NCI-H748 (cell line): ENCODE results near the gene OAS2.
"Not testable (repeated sequence)": the region's sequence is repeated elsewhere in the genome, so short reads cannot be mapped to it uniquely, and the experiment has no call there.

Experiments
- DNase-seq: peaks from one replicate; lab custom pipeline; 2025; ENCODE audit not compliant: unreplicated experiment; lab: John Stamatoyannopoulos, UW

OAS2 gene

DNA sequence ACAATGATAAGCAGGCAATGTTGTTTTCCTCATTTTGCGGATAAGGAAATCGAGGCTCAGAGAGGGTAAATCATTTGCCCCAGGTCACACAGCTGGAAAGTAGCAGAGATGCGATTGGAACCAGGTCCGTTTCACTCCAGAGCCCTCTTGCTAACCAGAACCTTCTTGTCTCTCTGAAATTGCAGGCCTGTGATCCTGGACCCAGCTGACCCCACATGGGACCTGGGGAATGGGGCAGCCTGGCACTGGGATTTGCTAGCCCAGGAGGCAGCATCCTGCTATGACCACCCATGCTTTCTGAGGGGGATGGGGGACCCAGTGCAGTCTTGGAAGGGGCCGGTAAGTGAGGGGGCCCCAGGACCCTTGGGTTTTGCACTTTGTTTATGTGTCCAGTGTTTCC, 30.6 kb upstream of the OAS2 start:
- DNase-seq, result no peak

DNA sequence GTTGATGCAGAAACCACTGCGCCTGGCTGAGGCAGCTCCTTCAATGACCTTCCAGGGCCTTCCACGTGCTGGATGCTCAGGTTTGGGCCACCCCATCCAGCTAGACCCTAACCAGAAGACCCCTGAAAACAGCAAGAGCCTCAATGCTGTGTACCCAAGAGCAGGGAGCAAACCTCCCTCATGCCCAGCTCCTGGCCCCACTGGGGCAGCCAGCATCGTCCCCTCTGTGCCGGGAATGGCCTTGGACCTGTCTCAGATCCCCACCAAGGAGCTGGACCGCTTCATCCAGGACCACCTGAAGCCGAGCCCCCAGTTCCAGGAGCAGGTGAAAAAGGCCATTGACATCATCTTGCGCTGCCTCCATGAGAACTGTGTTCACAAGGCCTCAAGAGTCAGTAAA, 29.5 kb upstream of the OAS2 start:
- no peak for DNase-seq

DNA sequence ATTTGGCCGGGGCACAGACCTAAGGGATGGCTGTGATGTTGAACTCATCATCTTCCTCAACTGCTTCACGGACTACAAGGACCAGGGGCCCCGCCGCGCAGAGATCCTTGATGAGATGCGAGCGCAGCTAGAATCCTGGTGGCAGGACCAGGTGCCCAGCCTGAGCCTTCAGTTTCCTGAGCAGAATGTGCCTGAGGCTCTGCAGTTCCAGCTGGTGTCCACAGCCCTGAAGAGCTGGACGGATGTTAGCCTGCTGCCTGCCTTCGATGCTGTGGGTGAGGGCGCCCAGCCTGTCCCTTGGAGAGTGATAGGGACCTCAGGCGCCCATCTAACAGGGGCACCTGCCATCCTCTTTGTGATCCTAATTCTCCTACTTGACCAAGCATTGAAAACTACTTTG, 27.6 kb upstream of the OAS2 start:
- DNase-seq, result no peak

DNA sequence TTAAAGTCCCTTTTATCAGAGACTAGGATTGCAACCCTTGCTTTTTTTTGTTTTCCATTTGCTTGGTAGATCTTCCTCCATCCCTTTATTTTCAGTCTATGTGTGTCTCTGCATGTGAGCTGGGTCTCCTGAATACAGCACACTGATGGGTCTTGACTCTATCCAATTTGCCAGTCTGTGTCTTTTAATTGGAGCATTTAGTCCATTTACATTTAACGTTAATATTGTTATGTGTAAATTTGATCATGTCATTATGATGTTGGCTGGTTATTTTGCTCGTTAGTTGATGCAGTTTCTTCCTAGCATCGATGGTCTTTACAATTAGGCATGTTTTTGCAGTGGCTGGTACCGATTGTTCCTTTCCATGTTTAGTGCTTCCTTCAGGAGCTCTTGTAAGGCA, 21.2 kb upstream of the OAS2 start:
- not testable (repeated sequence) for DNase-seq

DNA sequence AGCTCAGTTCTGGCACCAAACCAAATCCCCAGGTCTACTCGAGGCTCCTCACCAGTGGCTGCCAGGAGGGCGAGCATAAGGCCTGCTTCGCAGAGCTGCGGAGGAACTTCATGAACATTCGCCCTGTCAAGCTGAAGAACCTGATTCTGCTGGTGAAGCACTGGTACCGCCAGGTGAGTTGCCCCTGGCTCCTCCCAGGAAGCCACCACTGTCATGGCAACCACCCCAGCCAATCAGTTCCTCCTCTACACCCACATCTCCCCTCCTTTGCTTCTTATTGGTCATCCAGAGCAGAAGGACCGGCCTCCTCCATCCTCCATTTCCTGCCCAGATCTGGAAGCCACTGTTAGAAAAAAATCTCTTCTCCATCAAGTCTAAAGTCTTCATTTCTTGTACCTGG, 17.2 kb upstream of the OAS2 start:
- no peak for DNase-seq

DNA sequence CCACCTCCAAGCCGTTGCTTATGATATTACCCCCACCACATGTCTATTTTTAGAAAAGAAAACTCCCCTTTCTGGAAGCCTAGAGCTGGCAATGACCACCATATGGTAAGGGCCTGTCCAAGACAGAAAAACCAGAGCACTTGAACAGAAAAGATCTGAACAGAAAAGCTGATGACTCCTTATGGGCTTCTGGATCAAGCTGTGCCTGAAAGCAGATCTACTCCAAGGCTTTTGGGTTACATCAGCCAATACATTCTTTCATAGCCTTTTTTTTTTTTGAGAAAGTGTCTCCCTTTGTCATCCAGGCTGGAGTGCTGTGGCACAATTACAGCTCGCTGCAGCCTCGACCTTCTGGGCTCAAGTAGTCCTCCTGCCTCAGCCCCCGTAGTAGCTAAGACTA, 16.8 kb upstream of the OAS2 start:
- no peak for DNase-seq

DNA sequence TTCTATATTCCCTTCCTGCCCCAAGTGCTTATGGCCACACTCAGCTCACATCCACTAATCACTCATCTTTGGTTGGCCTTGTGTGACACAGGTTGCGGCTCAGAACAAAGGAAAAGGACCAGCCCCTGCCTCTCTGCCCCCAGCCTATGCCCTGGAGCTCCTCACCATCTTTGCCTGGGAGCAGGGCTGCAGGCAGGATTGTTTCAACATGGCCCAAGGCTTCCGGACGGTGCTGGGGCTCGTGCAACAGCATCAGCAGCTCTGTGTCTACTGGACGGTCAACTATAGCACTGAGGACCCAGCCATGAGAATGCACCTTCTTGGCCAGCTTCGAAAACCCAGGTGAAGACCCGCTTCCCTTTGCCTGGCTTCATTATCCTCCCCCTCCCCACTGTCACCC, 15.8 kb upstream of the OAS2 start:
- DNase-seq, result no peak

DNA sequence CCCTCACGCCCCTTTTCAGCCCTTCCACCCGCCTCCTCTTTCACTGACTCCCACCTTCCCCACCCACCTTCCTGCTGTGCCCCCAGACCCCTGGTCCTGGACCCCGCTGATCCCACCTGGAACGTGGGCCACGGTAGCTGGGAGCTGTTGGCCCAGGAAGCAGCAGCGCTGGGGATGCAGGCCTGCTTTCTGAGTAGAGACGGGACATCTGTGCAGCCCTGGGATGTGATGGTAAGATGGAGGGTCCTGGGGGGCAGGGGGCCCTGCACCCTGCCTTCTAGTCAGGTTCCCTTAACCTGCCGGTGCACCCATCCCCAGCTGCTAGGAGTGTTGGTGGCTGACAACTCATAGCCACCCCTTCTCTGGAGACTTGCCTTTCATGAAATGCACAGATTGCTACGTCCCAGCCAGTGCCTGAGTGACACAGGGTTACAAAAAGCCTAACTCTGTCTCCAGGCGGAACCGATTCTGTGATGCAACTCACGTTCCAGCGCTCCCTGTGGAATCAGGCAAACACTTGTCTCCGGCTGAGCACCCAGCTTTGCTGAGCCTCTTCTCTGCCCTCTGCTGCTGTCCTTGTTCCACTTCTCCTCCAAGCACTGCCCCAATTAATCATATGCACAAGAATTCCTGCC, 15.0 kb upstream of the OAS2 start:
- no peak for DNase-seq

DNA sequence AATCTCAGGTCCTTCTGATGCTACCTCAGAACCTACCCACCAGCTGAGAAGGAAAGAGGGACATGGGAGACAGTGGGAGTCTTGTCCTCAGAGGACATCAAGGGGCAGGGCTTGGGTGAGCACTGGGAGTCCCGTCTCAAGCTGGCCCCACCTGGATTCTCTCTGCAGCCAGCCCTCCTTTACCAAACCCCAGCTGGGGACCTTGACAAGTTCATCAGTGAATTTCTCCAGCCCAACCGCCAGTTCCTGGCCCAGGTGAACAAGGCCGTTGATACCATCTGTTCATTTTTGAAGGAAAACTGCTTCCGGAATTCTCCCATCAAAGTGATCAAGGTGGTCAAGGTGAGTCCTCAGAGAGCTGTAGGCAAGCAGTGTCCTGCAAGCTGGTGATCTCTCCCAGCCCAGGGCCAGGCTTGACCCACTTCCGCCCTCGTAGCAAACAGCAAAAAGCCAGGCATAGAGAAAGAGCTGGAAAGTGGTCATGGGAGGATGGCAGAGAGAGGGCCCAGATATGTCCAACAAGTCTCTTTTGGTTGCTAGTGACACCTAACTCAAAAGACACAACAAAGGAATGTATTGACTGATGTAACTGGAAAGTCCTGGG, 14.2 kb upstream of the OAS2 start:
- no peak for DNase-seq

DNA sequence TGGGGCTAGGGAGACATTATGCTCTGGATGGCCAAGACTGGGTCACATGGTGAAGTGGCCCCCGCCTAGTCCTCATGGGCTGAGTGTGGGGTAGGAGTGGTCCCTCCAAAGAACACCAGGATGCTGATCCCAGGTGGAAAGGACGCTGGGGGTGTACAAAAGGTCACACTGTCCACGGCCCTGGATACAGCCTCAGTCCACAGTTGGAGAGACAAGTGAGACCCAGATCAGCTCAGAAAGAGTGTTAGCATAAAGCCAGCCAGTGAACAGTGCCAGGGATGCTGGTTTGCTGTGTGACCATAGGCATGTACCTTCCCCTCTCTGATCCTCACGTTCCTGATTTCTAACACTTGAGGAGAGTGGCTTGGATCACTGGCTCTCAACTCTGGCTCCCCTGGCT, 13.4 kb upstream of the OAS2 start:
- no peak for DNase-seq

DNA sequence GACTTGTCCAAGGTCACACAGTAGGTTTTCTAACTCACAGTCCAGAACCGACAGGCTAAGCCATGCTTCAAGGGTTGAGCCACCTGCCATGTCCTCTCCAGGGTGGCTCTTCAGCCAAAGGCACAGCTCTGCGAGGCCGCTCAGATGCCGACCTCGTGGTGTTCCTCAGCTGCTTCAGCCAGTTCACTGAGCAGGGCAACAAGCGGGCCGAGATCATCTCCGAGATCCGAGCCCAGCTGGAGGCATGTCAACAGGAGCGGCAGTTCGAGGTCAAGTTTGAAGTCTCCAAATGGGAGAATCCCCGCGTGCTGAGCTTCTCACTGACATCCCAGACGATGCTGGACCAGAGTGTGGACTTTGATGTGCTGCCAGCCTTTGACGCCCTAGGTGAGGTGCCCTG, 12.7 kb upstream of the OAS2 start:
- DNase-seq, result no peak

DNA sequence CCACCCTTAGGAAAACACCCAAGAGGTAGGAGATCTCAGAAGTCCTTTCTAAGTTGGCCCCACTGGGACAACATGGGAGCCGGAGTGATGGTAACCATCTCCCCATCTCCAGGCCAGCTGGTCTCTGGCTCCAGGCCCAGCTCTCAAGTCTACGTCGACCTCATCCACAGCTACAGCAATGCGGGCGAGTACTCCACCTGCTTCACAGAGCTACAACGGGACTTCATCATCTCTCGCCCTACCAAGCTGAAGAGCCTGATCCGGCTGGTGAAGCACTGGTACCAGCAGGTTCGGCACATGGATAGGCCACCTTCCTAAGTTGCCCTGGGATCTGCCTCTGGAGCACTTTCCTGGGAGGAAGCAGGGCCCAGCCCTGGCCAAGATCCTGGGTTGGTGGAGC, 11.0 kb upstream of the OAS2 start:
- DNase-seq, result no peak

DNA sequence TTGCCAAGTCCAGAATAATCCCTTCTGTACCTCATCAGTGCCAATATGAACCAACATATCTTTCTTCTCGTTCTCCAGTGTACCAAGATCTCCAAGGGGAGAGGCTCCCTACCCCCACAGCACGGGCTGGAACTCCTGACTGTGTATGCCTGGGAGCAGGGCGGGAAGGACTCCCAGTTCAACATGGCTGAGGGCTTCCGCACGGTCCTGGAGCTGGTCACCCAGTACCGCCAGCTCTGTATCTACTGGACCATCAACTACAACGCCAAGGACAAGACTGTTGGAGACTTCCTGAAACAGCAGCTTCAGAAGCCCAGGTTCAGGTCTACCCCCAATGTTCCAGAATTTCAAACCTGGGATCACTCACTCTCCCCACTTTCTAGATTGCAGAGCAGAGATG, 10.5 kb upstream of the OAS2 start:
- no peak for DNase-seq

DNA sequence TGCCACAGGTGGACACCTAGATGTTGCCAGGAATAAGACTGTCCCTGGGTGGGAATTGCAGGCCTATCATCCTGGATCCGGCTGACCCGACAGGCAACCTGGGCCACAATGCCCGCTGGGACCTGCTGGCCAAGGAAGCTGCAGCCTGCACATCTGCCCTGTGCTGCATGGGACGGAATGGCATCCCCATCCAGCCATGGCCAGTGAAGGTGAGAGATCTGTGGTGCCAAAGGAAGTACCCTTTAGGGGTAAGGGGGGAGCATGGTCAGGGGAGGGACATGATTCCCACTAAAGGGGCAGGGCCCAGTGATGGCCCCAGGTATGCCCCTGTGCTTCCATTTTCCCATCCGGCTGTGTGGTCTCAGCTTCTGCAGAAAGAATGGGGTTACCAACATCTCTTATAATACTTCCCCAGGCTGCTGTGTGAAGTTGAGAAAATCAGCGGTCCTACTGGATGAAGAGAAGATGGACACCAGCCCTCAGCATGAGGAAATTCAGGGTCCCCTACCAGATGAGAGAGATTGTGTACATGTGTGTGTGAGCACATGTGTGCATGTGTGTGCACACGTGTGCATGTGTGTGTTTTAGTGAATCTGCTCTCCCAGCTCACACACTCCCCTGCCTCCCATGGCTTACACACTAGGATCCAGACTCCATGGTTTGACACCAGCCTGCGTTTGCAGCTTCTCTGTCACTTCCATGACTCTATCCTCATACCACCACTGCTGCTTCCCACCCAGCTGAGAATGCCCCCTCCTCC, 8.6 kb upstream of the OAS2 start:
- no peak for DNase-seq

DNA sequence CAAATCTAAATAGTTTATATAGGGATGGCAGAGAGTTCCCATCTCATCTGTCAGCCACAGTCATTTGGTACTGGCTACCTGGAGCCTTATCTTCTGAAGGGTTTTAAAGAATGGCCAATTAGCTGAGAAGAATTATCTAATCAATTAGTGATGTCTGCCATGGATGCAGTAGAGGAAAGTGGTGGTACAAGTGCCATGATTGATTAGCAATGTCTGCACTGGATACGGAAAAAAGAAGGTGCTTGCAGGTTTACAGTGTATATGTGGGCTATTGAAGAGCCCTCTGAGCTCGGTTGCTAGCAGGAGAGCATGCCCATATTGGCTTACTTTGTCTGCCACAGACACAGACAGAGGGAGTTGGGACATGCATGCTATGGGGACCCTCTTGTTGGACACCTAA, 7.9 kb upstream of the OAS2 start:
- no peak for DNase-seq

DNA sequence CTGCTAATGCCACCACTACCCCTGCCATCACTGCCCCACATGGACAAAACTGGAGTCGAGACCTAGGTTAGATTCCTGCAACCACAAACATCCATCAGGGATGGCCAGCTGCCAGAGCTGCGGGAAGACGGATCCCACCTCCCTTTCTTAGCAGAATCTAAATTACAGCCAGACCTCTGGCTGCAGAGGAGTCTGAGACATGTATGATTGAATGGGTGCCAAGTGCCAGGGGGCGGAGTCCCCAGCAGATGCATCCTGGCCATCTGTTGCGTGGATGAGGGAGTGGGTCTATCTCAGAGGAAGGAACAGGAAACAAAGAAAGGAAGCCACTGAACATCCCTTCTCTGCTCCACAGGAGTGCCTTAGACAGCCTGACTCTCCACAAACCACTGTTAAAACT, 7.1 kb upstream of the OAS2 start:
- peak; percentile 13 for DNase-seq

DNA sequence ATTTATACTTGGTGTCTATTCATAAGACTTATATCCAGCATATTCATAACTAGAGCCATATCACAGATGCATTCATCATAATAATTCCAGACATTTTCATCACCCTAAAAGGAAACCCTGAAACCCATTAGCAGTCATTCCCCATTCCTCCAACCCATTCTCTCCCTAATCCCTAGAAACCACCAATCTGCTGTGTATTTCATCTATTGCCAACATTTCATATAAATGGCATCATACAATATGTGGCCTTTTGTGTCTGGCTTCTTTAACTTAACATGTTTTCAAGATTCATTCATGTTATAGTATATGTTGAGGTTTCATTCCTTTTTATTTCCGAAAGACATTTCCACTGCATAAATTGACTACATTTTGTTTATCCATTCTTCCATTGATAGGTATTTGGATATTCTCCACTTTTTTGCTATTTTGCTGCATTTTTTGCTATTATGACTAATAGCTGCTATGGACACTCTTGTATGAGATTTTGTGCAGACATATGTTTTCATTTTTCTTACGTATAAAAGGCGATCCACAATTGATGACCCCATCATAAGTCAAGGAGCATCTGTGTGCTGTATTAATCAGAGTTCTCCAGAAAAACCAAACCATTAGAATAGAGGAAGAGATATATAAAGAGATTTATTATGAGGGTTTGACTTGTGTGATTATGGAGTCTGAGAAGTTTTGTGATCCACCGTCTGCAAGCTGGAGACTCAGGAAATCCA, 5.1 kb upstream of the OAS2 start:
- DNase-seq, result no peak

DNA sequence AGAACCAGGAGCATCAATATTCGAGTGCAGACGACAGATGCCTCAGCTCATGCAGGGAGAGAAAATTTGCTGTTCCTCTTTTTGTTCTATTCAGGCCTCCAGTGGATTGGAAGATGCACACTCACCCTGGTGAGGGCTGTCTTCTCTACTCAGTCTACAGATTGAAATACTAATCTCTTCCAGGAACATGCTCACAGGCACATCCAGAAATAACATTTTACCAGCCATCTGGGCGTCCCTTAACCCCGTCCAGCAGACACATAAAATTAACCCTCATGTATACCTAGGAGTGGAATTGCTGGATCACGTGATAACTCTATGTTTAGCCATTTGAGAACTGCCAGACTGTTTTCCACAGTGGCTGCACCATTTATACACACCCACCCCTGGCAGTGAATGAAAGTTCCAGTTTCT, 4.5 kb upstream of the OAS2 start:
- peak; percentile 25 for DNase-seq

DNA sequence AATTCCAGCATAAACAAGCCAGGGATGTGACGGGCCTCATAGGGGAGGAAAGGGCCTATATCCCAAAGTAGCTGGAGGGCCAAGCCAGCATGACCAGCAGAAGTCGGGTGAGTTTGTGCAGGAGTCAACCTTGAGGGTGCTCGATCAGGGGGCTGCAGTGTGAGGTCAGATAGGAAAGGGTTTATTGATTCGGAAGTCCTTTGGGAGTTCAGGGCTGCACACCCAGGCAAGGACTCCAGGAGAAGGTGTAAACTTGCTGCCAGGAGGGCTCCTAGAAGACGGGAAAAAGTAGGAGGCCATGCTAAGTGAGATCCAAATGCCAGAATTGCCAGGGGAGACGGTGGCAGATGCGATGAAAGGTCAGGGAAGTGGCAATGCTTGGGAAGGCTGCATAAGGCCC, 3.4 kb upstream of the OAS2 start:
- no peak for DNase-seq

DNA sequence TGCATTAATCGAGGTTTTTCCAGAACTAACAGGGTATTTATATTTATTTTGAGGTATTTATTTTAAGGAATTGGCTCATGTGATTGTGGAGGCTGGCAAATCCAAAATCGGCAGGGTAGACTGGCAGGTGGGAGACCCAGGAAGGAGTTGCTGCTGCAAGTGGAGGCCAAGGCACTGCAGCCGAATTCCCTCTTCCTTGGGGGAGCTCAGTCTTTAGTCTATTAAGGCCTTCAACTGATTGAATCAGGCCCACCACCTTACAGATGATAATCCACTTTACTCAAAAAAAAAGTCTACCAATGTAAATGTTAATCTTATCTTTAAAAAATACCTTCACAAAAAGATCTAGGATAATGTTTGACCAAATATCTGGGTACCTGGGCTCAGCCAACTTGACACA, 1.2 kb upstream of the OAS2 start:
- DNase-seq, result no peak

DNA sequence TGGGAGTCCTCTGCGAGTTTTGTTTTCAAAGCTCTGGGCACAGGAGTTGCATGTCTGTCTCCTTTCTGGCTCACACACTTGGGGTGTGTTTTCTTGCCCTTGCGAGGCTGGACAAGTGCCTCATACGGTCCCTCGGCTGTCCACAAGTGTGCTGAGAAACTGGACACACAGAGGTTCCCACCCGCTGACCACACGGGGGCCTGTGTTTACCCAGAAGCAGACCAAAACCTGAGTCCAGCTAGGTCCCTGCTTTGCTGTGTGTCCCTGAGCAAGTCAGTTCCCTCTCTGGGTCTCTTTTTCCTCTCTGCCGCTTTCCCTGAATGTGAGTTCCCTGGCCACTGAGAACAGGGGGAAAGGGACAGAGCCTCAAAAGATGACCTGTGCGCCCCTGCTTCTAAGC, 678 bp upstream of the OAS2 start:
- no peak for DNase-seq
